ENCODE results near the gene MAX.
"Not testable (repeated sequence)": the region's sequence is repeated elsewhere in the genome, so short reads cannot be mapped to it uniquely, and the experiment has no call there.

Gene MAX

DNA sequence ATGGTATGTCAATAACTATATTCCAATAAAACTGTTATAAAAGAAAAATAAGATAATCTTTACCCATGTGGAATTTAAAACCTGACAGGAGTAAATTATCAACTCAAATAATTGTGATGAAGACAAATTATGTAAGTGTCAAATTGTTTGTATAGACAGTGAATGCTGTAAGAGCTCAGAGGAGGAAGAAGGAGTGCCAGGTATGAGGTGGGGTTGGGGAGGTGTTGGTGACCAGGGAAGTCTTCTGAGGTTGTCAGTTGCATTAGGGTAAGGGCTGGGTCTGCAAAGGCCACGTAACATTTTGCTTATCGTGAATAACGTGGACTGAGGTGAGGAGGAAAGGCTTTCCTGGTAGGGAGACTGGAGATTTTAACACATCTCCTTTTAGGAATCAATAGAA, 2.5 kb upstream of the MAX start:
- no peak for DNase-seq (ENCODE audit: low read depth)

DNA sequence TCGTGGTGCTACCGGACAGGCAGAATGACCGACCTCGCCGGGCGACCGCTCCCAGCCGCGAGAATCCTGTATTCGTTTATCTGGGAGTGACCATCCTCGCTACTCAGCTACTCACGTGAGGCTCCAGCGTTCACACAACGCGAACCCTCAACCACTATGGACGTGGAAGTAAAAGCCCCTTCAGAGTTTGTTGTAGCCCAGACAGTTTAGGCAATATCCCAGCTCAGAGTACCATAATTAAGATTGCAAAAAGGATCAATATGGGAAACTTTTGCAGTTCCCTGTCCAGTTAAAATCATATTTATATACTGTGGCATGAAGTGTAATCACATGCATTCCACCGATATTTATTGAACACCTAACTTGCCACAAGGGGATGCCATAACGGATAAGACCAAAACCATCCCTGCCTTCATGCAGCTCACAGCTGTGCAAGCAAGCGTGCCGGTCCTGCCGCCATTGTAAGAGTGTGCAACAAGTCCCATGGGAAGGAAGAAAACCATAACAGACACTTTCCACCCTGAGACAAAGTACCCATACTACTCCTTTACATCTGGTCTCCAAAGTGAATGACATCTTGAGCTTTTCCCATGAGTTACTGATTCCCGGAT, 938 bp upstream of the MAX start:
- DNase-seq (ENCODE audit: low read depth), result no peak

GRCh38 chr14:65101631-65102440, 481 bp downstream of the MAX start:
- DNase-seq (ENCODE audit: low read depth), result peak; percentile 14

- no peak for DNase-seq (ENCODE audit: low read depth)
Measured at GRCh38 chr14:65100922-65101541, 1.3 kb downstream of the MAX start.

- DNase-seq (ENCODE audit: low read depth), result no peak
Measured at GRCh38 chr14:65098586-65098985, 3.7 kb downstream of the MAX start.

GRCh38 chr14:65096323-65097089, 5.8 kb downstream of the MAX start:
- DNase-seq (ENCODE audit: low read depth), result no peak

GRCh38 chr14:65095633-65096205, 6.6 kb downstream of the MAX start:
- DNase-seq (ENCODE audit: low read depth), result no peak

DNA sequence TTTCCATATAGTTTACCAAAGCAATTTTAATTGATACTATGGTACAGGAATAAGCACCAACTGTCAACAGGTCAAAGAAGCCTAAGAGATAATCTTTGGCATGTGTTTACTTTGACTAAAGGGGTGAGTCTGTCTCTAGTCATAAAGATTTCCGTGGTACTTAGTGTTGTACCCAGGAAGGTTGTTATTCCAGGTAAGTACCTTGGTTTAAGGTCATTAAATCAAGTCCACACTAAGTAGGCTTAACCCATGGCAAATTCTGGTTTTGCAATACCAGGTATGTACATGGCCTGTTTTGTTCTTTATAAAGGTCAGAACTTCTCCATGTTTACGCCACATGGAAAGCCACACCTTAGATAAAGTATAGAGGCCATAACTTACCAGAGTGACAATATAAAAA, 10.0 kb downstream of the MAX start:
- DNase-seq (ENCODE audit: low read depth), result no peak

GRCh38 chr14:65087835-65088234, 14.5 kb downstream of the MAX start:
- DNase-seq (ENCODE audit: low read depth), result not testable (repeated sequence)

DNA sequence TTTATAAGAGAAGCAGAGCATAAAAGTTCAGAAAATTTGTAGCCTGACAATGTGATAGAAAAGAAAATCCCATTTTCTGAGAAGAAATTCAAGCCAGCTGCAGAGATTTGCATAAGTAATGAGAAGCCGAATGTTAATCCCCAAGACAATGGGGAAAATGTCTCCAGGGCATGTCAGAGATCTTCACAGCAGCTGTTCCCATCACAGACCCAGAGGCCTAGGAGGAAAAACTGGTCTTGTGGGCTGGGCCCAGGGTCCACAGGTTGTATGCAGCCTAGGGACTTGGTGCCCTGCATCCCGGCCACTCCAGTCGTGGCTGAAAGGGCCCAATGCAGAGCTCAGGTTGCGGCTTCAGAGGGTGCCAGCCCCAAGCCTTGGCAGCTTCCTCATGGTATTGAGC, 15.6 kb downstream of the MAX start:
- DNase-seq (ENCODE audit: low read depth), result not testable (repeated sequence)

DNA sequence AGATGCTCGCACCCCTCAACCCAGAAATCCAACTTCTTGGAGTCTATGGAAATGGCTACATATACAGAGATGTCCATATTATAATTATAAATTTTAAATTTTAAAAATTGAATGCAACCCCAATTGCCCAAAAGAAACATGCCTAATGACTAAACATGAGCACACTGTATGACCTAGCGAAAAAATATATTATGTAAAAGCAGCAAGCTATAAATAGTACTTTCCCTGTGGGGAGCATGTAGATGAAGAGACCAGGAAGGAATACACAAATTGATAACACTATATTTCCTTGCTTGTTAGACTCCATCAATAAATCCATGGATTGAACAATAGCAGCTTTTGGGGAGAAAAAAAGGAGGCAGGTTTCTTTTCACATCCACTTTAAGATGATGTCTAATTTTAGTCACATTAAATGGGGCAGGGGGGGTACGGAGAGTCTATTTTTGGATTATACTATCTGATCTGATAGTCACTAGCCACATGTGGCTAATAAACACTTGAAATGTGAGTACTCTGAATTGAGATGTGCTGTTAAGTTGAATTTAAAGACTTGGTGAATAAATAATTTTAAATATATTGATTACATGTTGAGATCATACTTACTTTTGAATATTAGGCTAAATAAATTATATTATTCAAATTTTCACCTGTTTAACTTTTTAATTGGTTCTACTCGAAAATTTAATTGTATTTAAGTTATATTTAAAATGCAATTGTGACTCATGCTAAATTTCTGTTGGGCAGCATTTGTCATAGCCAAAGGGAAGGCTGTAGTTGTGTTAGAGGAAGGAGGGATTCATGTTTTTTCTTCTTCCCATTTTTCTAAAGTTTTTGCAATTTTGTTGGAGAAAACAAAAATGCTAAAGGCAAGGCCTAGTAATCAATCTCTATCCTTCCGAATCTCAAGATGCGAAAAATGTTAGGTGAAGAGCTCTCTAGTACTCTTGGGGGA, 17.5 kb downstream of the MAX start:
- no peak for DNase-seq (ENCODE audit: low read depth)

DNA sequence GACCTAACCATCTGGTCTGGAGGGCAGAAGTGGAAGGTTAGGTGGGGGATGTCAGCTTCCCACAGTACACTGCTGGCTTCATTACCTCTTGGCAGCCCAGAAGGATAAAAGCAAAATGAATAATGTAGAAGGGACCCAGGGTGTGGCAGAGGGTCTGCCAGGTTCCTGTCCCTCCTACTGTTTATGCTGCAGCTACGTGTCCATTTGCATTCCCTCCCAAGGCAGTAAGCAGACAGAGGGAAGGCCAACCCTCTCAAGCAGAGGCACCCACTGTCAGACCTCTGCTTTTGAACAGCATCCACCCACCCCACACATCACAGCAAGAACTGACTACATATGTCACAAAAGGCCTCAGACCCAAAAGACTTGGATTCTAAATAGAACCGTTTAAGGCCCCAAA, 19.4 kb downstream of the MAX start:
- DNase-seq (ENCODE audit: low read depth), result no peak

DNA sequence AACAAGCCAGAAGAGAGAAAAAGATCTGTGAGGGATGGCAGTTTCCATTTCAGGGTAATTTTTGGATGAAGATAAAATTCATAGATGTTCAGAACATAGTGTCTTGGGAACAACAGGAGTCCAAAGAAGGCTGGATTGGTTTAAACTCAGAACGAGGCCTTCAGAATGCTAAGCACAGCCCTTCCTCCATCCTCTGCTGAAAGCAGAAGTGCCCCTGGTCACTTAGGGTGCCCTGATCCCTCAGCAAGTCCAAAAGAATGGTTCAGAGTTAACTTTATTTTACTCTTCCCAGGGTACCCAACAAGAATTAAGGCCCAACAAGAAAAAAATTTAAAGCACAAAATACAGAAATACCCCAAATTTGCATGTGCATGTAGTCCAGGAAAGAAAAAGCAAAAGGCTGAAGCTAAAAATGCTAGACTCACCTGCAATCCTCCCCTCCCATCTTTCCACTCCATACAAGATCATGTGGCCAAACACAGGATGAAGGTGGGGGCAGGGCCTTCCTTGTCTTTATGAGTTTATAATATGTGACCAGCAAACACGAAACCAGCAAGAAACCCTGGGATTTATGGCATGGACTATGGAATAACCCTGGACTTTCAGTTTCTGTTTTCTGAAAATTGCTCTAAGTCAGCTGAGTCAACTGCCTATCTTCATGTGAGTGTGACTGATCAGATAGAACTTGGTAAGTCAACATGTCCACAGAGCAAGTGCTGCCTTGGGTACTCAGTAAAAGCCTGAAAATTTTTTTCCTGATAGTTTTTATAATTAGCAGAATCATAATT, 21.2 kb downstream of the MAX start:
- no peak for DNase-seq (ENCODE audit: low read depth)

- DNase-seq (ENCODE audit: low read depth), result no peak
Measured at GRCh38 chr14:65079768-65080167, 22.5 kb downstream of the MAX start.

- DNase-seq (ENCODE audit: low read depth), result no peak
Measured at GRCh38 chr14:65079201-65079600, 23.1 kb downstream of the MAX start.

DNA sequence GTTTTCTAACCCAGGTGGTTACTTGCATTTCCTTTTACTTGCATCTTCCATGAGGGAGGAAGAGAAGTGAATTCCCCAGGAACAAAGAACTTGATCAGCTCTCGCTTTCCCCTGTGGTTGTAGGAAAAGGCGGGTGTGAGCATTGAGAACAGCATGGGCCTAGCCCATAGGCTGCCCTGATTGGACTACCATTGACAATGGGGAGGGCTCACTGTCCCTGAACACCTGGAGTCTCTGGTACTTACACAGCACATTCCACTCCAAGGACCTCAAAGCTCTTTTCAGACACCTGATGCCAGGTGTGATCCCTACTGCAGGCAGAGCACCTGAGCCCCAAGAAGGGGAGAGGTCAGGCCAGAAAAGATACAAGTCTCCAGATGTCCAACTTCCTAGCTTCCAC, 25.0 kb downstream of the MAX start:
- no peak for DNase-seq (ENCODE audit: low read depth)

- no peak for DNase-seq (ENCODE audit: low read depth)
Measured at GRCh38 chr14:65075628-65076325, 26.5 kb downstream of the MAX start.

DNA sequence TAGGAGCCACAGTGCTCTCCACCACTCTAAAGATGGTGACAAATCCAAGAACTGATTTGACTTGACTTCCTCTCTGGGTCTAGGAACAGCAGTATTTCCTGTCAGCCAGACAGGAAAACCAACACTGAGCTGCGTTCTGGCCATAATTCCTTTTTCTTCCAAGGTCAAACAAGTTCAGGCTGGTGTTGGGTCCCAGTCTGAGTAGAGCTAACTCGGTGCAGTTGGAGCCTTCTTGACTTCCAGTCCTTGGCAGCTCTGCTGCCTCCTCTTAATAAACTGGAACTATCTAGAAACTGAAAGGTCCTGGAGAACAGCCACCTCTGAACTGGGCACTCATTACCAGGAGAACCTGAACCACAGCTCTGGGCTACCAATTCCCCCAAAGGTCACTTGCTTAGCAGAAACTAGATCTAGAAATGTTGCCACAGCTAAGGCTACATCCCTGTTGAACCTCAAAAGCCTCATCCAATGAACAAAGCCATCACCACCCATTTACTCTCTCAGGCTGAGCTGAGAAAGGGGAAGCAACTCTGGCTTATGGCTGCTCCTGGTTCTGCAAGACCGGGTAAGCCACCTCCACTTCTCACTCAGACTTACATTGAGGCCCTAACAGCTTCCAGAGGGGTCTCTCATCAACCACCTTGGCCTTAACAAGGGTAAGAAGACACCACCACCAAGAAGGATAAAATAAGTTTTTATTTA, 27.7 kb downstream of the MAX start:
- DNase-seq (ENCODE audit: low read depth), result no peak

GRCh38 chr14:65073605-65074201, 28.6 kb downstream of the MAX start:
- DNase-seq (ENCODE audit: low read depth), result no peak
